Erythroblast (primary cell): ENCODE measurements around the gene RGS9BP.
A peak's percentile ranks its signal among the peaks of the same experiment; 100 is the strongest.
"Not testable (repeated sequence)": the region's sequence is repeated elsewhere in the genome, so short reads cannot be mapped to it uniquely, and the experiment has no call there.

Source experiments
- DNase-seq, 2 experiments: peaks; one replicate each; lab custom pipeline; 2025; lab: John Stamatoyannopoulos, UW
- GATA1 ChIP-seq: IDR thresholded peaks from 2 replicates; pipeline ENCODE4 v1.6.1; 2011; ENCODE audit warnings: low read depth, mild to moderate bottlenecking, control low read depth, low read length, moderate library complexity
- POLR2A ChIP-seq: IDR thresholded peaks from 2 replicates; pipeline ENCODE4 v1.6.1; 2011; ENCODE audit warnings: mild to moderate bottlenecking, low read length

The RGS9BP gene

DNA sequence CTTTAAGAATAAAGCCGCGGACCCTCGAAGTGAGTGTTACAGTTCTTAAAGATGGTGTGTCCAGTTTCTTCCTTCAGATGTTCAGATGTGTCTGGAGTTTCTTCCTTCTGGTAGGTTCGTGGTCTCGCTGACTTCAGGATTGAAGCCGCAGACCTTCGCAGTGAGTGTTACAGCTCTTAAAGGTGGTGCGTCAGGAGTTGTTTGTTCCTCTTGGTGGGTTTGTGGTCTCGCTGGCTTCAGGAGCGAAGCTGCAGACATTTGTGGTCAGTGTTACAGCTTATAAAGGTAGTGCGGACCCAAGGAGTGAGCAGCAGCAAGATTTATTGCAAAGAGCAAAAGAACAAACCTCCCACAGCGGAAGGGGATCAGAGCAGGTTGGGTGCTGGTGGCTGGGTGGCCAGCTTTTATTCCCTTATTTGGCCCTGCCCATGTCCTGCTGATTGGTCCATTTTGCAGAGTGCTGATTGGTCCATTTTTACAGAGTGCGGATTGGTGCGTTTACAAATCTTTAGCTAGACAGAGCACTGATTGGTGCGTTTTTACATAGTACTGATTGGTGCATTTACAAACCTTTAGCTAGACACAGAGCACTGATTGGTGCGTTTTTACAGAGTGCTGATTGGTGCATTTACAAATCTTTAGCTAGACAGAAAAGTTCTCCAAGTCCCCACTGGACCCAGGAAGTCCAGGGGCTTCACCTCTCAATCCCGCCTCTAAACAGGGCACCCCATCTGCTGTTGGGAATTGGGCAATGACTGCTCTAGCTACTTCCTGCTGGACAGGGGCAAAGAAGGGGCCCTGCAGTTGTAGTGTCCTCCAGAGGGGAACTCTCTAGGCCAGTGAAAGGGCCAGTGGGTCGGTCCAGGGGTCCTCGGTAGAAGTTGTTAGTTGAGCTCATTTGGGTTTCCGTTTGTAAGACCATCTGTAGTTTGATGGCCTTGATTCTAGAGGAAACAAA is 17.8 kb downstream of the RGS9BP start:
- DNase-seq: peak; percentile 83 to 88
- peak; percentile 93 for TF ChIP-seq POLR2A

DNA sequence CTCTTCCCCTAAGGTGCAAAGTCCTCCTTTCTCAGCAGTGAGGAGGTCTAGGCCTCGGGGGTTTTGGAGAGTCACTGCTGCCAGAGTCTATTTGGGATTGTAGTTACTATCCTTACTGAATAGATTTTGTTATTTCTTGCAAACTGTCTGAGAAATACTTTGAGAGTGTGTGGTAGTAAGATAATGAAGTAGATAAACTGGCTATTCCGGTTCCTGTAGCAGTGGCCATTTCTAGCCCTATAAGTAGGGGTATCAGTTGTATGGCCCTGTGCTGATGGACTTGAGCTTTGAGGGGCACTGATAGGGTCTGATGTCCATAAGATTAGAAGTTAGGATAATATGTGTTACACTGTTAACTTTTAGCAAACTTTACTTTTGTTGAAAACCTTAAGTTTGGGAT is 18.7 kb downstream of the RGS9BP start:
- DNase-seq: peak in 1 of 2 experiments; percentile 44

GRCh38 chr19:32694851-32695250 is 19.2 kb downstream of the RGS9BP start:
- DNase-seq: not testable (repeated sequence)

DNA sequence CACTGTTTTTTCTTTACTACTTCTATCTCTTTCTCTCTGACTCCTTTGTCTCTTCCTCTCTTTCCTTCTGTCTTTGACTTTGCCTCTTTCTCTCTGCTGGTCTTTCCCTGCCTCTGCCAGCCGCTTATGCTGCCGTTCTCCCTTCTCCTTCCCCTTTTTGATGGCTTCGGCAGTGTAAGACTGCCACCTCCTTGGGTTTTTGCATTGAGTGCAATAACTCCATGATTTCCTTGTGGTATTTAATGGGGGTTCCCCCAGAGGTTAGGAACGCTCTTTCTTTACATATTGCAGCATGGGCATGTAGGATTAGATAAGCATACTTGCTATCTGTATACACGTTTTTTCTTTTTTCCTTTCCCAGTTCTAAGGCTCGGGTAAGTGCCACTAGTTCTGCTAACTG is 19.9 kb downstream of the RGS9BP start:
- peak; percentile 68 to 81 for DNase-seq

- not testable (repeated sequence) for DNase-seq
Observed at GRCh38 chr19:32696771-32697170, 21.1 kb downstream of the RGS9BP start.

DNA sequence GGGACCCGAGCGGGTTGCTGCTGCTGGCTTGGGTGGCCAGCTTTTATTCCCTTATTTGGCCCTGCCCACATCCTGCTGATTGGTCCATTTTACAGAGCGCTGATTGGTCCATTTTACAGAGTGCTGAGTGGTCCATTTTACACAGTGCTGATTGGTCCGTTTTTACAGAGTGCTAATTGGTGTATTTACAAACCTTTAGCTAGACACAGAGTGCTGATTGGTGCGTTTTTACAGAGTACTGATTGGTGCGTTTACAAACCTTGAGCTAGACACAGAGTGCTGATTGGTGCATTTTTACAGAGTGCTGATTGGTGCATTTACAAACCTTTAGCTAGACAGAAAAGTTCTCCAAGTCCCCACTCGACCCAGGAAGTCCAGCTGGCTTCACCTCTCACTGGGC is 24.5 kb downstream of the RGS9BP start:
- peak in 1 of 2 experiments; percentile 37 for DNase-seq

DNA sequence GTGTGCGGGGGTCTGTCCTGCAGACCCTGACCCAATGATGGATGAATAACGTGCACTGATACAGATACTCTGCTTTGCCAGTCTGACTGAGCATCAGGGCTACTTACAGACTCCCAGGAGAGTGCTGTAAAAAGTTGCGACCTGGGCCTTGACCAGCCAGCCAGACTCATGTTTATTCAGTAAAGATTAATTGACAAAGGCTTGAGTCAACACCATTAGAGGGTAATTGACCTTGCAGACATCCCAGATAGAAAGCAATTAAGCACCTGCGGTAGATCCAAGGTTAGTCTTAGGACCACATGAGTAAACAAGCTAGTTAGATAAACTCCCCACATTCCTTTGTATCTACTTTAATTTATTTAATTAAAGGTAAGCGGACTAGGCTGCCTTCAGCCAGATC is 26.4 kb downstream of the RGS9BP start:
- no peak for DNase-seq
- TF ChIP-seq POLR2A (no peak), GATA1 (no peak)

- not testable (repeated sequence) for DNase-seq
Observed at GRCh38 chr19:32704006-32704405, 28.4 kb downstream of the RGS9BP start.

DNA sequence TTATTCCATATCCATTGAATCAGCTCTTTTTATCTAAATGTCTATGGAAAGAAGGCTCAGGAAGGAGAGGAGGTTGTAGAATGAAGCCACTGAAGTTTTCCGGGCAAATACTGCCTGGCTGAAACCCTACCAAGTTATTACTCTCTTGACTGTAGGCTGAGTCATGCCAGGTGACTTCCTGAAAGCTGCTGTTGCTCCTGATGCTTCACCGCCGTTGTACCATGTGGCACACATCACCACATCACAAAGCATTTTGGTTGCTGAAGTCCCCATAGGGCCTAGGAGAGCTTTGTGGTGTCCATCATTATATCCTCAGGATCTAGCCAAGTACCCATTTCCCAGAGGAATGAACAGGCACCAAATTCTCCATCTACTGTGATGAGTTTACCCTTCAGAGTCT is 32.8 kb downstream of the RGS9BP start:
- TF ChIP-seq POLR2A: no peak
- no peak for TF ChIP-seq GATA1
- DNase-seq: no peak

GRCh38 chr19:32709032-32709431 is 33.4 kb downstream of the RGS9BP start:
- DNase-seq: no peak
- no peak for TF ChIP-seq GATA1
- no peak for TF ChIP-seq POLR2A

GRCh38 chr19:32711747-32712146 is 36.1 kb downstream of the RGS9BP start:
- TF ChIP-seq POLR2A (no peak), GATA1 (no peak)
- DNase-seq: no peak

DNA sequence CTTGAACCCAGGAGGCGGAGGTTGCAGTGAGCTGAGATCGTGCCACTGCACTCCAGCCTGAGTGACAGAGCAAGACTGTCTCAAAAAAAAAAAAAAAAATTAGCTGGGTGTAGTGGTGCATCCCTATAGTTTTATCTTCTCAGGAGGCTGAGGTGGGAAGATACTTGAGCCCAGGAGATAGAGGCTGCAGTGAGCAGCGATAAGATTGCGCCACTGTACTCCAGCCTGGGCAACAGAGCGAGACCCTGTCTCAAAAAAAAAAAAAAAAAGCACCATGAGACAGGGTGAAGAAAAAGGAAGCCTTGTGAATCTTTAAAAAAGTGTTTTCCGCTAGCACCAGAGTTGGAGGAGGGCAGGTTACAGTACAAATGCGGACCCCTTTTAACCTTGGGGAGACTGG is 40.6 kb downstream of the RGS9BP start:
- DNase-seq: not testable (repeated sequence)

- no peak for DNase-seq
- TF ChIP-seq GATA1: no peak
- no peak for TF ChIP-seq POLR2A
Observed at GRCh38 chr19:32717496-32717895, 41.8 kb downstream of the RGS9BP start.

GRCh38 chr19:32718286-32718685 is 42.6 kb downstream of the RGS9BP start:
- no peak for DNase-seq
- TF ChIP-seq GATA1: no peak
- no peak for TF ChIP-seq POLR2A

GRCh38 chr19:32719611-32720059 is 44.0 kb downstream of the RGS9BP start, which contains the start of gene TDRD12:
TDRD12 (plus strand) TSS chr19:32719767; CDS start chr19:32720073, 306 bp downstream.
- no peak for DNase-seq
- no peak for TF ChIP-seq GATA1
- TF ChIP-seq POLR2A: no peak
